K562 (cell line): ENCODE data around the gene PCBD1. TPM values are rescaled to one million over a fixed set of nuclear protein-coding genes. Genes with fewer than 3 reads are reported as not detected.

Experiments used
- ATAC-seq: fragments of 200-7000 bp; cut with Tn5 transposase; 3 replicates; pipeline ENCODE4 v1.9.1; 2020; ENCODE audit warnings: moderate library complexity
- BruUV-seq: library from RNA; stranded (reverse); fragments of 400-500 nt; replicated peaks from 2 replicates; lab custom pipeline; 2021; lab: Mats Ljungman, UMichigan
- CTCF ChIA-PET: fragments of 300-600 bp; formaldehyde crosslinking; extraction: SDS; loops from one replicate; lab custom pipeline; 2021; ENCODE audit warnings: low intra/inter-chr PET ratio; lab: Yijun Ruan, JAX
- POLR2A ChIA-PET: fragments of 300-600, 350-650 bp; sonication (Branson Sonifier 250); formaldehyde crosslinking; extraction: SDS; loops from one replicate; lab custom pipeline; 2021; ENCODE audit warnings: antibody characterized with exemption, inconsistent platforms; lab: Yijun Ruan, JAX
- DNase-seq, 4 experiments: peaks; one replicate each; pipeline versions ENCODE4 v3.0.0 to v3.0.0-alpha.2; 2011 to 2018; ENCODE audit warnings: low spot score in 3 of 4, mixed read lengths in 3 of 4; ENCODE audit errors: extremely low read depth in 1 of 4
- FAIRE-seq: peaks from 2 replicates; lab custom pipeline; 2011; peaks lifted over from hg19 to GRCh38; lab: Jason Lieb, UNC
- H2AFZ ChIP-seq: 2 replicates; pipeline ENCODE4 v1.6.0; 2011; ENCODE audit warnings: low read depth, low read length, control low read depth, inconsistent platforms
- H3K27ac ChIP-seq: fragments of 200-600 bp; 3 replicates; pipeline ENCODE4 v1.8.0; 2011; ENCODE audit warnings: low read depth, mild to moderate bottlenecking, control low read depth, inconsistent platforms, low read length, moderate library complexity, mixed read lengths; ENCODE audit errors: extremely low read depth
- H3K27me3 ChIP-seq, 2 experiments: fragments of 300-600 bp in 1 of 2; 2 replicates in 1 of 2; 3 replicates in 1 of 2; pipeline versions ENCODE4 v1.6.0 to v1.8.0; 2011; ENCODE audit warnings: inconsistent platforms in 2 of 2, low read length in 2 of 2, mild to moderate bottlenecking in 1 of 2, mixed read lengths in 1 of 2, moderate library complexity in 1 of 2; ENCODE audit not compliant: control insufficient read depth in 2 of 2, insufficient read depth in 2 of 2
- H3K36me3 ChIP-seq: fragments of 300-600 bp; 3 replicates; pipeline ENCODE4 v1.8.0; 2011; ENCODE audit warnings: mild to moderate bottlenecking, low read length, inconsistent platforms; ENCODE audit not compliant: control insufficient read depth, insufficient read depth
- H3K4me1 ChIP-seq, 2 experiments: fragments of 200-600 bp in 1 of 2; replicated peaks in 1 of 2; 2 replicates in 1 of 2; 3 replicates in 1 of 2; pipeline versions ENCODE4 v1.5.1 to v1.8.0; 2011; ENCODE audit warnings: inconsistent platforms in 2 of 2, low read length in 2 of 2, mild to moderate bottlenecking in 1 of 2, mixed read lengths in 1 of 2, moderate library complexity in 1 of 2; ENCODE audit not compliant: control insufficient read depth in 2 of 2, insufficient read depth in 2 of 2
- H3K4me2 ChIP-seq: 2 replicates; pipeline ENCODE4 v1.6.1; 2011; ENCODE audit warnings: low read length, control low read depth, inconsistent platforms, mixed read lengths; ENCODE audit not compliant: insufficient read depth
- H3K4me3 ChIP-seq: fragments of 200-600 bp; sonication (generic), shearing (Covaris generic); 2 replicates; pipeline ENCODE4 v1.5.1; 2016; ENCODE audit warnings: control low read depth, inconsistent platforms
- H3K79me2 ChIP-seq: fragments of 200-600 bp; 3 replicates; pipeline ENCODE4 v1.8.0; 2011; ENCODE audit warnings: low read length, inconsistent platforms; ENCODE audit not compliant: control insufficient read depth, insufficient read depth
- H3K9ac ChIP-seq, 2 experiments: 2 replicates each; pipeline versions ENCODE4 v1.6.0 to v1.6.1; 2011; ENCODE audit warnings: low read depth in 2 of 2, low read length in 2 of 2, control low read depth in 1 of 2, inconsistent platforms in 1 of 2, mild to moderate bottlenecking in 1 of 2, mixed read lengths in 1 of 2; ENCODE audit not compliant: insufficient read depth in 1 of 2
- H3K9me1 ChIP-seq: one replicate; pipeline ENCODE4 v1.6.0; 2011; ENCODE audit warnings: inconsistent platforms, mild to moderate bottlenecking, low read length, moderate library complexity; ENCODE audit not compliant: control insufficient read depth, insufficient read depth
- H3K9me3 ChIP-seq: replicated peaks from 2 replicates; pipeline ENCODE4 v1.5.1; 2011; ENCODE audit warnings: low read depth, low read length, inconsistent platforms; ENCODE audit not compliant: control insufficient read depth, insufficient read depth
- H4K20me1 ChIP-seq: replicated peaks from 2 replicates; pipeline ENCODE4 v1.6.1; 2011; ENCODE audit warnings: low read length, inconsistent platforms, mixed read lengths; ENCODE audit not compliant: control insufficient read depth, insufficient read depth
- RAD21 ChIP-seq, 2 experiments: fragments of 250-450 bp in 1 of 2; fragments of 450-650 bp in 1 of 2; sonication (Bioruptor Pico) in 1 of 2; formaldehyde crosslinking in 1 of 2; IDR thresholded peaks in 1 of 2; conservative IDR thresholded peaks in 1 of 2; 2 replicates each; pipeline versions ENCODE4 v1.4.0 to v1.8.0; 2020 to 2022; ENCODE audit warnings: mild to moderate bottlenecking in 2 of 2, moderate library complexity in 1 of 2
- RNF2 ChIP-seq: sonication (generic); IDR thresholded peaks from 2 replicates; pipeline ENCODE4 v1.6.1; 2016
- ZNF23 ChIP-seq: fragments of 250-450 bp; sonication (Bioruptor Pico); IDR thresholded peaks from 2 replicates; pipeline ENCODE4 v1.4.0; 2020; ENCODE audit warnings: mild to moderate bottlenecking
- WGBS: fragments of 100-300 bp; shearing (Covaris generic); methylation state at CpG from one replicate; pipeline ENCODE4 v1.1.6; 2016; ENCODE audit warnings: low coverage, mixed read lengths; ENCODE audit not compliant: insufficient coverage; ENCODE audit errors: missing lambda C conversion rate; 5-methylcytosine and 5-hydroxymethylcytosine counted together
- in situ Hi-C: fragments of 300-500 bp; cut with MboI; formaldehyde crosslinking; loops from 4 replicates; pipeline ENCODE4 v1.15.0; 2018; ENCODE audit warnings: inconsistent platforms, mixed read lengths
- intact Hi-C: fragments of 100-400 bp; cut with micrococcal nuclease; formaldehyde crosslinking; loops from 2 replicates; pipeline ENCODE4 v1.14.2; 2022
- polyA plus RNA-seq, 8 experiments: library from polyadenylated mRNA; depleted of rRNA in 4 of 8; stranded (reverse) in 5 of 8; unstranded in 3 of 8; fragments of >200 nt; fragmentation: Nextera tagmentation in 2 of 8; fragmentation: Illumina TruSeq in 1 of 8; extraction: Ambion mirVana in 2 of 8; extraction: Trizol in 1 of 8; gene quantifications; 2 replicates each; pipeline versions ENCODE4 v1.2.1 to v1.2.3, GENCODE V29; 2011 to 2014; ENCODE audit warnings: inconsistent platforms in 1 of 8, missing spikeins in 1 of 8
- total RNA-seq, 7 experiments: library from RNA; depleted of rRNA in 6 of 7; stranded (reverse); fragments of >200 nt in 6 of 7; fragmentation: Illumina TruSeq in 2 of 7; extraction: Trizol in 2 of 7; gene quantifications; 2 replicates each; pipeline versions ENCODE4 v1.2.1 to v1.2.3, GENCODE V29; 2011 to 2021; ENCODE audit warnings: low replicate concordance in 1 of 7
- TF ChIP-seq, protein P1 (sequence below), 3 experiments: IDR thresholded peaks in 2 of 3; conservative IDR thresholded peaks in 1 of 3; 2 replicates each; pipeline ENCODE4 v1.5.1; 2011 to 2012; ENCODE audit warnings: low read length in 3 of 3, mild to moderate bottlenecking in 3 of 3, control low read depth in 2 of 3, improper control_type of control experiment in 1 of 3, inconsistent platforms in 1 of 3, low read depth in 1 of 3, mixed read lengths in 1 of 3, moderate library complexity in 1 of 3; ENCODE audit not compliant: insufficient read depth in 2 of 3

The PCBD1 gene
- total and polyA plus RNA-seq, 9 of the 15 experiments (the other 6 are each of a cell fraction or from before 2014, with no cell fraction given) = 14.6 to 109 (median 57.0) TPM

DNA sequence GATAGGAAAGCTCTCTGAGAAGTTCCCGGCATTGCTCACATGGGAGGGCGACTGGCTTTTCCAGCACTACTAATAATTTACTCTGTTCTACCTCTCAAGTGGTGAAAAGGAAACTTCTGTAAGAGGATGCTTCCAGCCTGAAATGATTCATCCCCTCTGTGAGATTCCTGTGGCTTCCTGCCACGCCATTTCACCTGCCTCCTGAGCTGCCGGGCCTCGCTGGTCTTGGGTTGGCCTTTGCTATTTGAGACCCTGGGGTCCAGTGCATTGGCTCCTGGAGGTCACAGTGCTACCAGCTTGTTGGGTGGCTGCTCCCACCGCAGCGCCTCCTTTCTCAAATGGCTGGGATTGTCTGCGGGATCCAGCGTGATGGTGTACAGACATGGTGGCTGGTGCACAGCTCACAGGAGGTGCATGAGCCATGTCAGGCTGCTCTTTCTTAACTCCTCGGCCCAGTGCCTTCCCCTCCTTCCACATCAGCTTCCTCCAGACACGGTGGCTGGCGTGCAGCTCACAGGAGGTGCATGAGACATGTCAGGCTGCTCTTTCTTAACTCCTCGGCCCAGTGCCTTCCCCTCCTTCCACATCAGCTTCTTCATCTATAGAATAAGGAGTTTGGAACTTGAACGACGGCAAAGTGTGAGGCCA, 42.9 kb upstream of the PCBD1 start:
- ChIA-PET POLR2A (interaction anchor here (0.6 to 0.8 kb wide), 3 partner anchors 9 to 10 kb away, joined by 3 to 5 read pairs (median 4); no protein-coding TSS in a partner anchor), CTCF (interaction anchor here (0.6 kb wide), 2 partner anchors 281 to 354 kb away, joined by 3 read pairs; partner anchors contain the start of gene UNC5B)
- Histone ChIP-seq H4K20me1 (peaks cover 25% of the 10 kb centered on the region; the same call in 1 of the 2 replicates), H3K9me1 (no peaks in the 10 kb centered on the region), H3K79me2 (no peaks in the 10 kb centered on the region), H3K9ac (no peak overlapping the region), H3K9me3 (no peaks in the 10 kb centered on the region), H3K36me3 (no peaks in the 10 kb centered on the region), H2AFZ (no peak overlapping the region), H3K4me2 (no peak overlapping the region), H3K4me3 (no peak overlapping the region), H3K4me1 (peaks cover 0 to 2% of the 10 kb centered on the region in 2 experiments; a peak in 1 of 5 replicates), H3K27ac (no peak overlapping the region), H3K27me3 (peaks cover 41 to 98% of the 10 kb centered on the region in 2 experiments)
- no TSS peak for BruUV-seq
- FAIRE-seq (peak; percentile 48), DNase-seq (no peak), ATAC-seq (peak; percentile 41; the same call in 2 of the 3 replicates)
- intact Hi-C loops (no loop called here), in situ Hi-C loops (no loop called here)
- 3% methylated on average over 15 of the region's 15 CpGs for WGBS
- TF ChIP-seq ZNF23 (CRISPR knock-in tag) = no peak
- TF ChIP-seq, protein P1, sequence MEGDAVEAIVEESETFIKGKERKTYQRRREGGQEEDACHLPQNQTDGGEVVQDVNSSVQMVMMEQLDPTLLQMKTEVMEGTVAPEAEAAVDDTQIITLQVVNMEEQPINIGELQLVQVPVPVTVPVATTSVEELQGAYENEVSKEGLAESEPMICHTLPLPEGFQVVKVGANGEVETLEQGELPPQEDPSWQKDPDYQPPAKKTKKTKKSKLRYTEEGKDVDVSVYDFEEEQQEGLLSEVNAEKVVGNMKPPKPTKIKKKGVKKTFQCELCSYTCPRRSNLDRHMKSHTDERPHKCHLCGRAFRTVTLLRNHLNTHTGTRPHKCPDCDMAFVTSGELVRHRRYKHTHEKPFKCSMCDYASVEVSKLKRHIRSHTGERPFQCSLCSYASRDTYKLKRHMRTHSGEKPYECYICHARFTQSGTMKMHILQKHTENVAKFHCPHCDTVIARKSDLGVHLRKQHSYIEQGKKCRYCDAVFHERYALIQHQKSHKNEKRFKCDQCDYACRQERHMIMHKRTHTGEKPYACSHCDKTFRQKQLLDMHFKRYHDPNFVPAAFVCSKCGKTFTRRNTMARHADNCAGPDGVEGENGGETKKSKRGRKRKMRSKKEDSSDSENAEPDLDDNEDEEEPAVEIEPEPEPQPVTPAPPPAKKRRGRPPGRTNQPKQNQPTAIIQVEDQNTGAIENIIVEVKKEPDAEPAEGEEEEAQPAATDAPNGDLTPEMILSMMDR (IDR thresholded peaks at IDR 0.05 in 2 of 3, conservative IDR thresholded peaks at IDR 0.05 in 1 of 3; ENCODE audit: insufficient read depth in 2 of 3, low read depth in 1 of 3, low read length in 3 of 3) = peak in 1 of 3 experiments; percentile 11; a peak in 1 of 6 replicates
- 0 out of 4 replicates have a peak, but pooled peaks of 1 of the 2 experiments have one; percentile 10 for TF ChIP-seq RAD21 (CRISPR knock-in tag; conservative IDR thresholded peaks at IDR 0.05 in 1 of 2, IDR thresholded peaks at IDR 0.05 in 1 of 2)
- TF ChIP-seq RNF2 = no peak
